Measurements from ENCODE around the gene CSTB.

Gene CSTB

GRCh38 chr21:43745772-43746517 is 30.2 kb downstream of the CSTB start:
- DNase-seq: no peak

- no peak for DNase-seq
Measured at GRCh38 chr21:43744725-43745124, 31.4 kb downstream of the CSTB start.

GRCh38 chr21:43743947-43744346 is 32.2 kb downstream of the CSTB start:
- DNase-seq: no peak

- DNase-seq: no peak
Measured at GRCh38 chr21:43741423-43742096, 34.5 kb downstream of the CSTB start.

GRCh38 chr21:43740497-43741156 is 35.5 kb downstream of the CSTB start:
- no peak for DNase-seq

- no peak for DNase-seq
Measured at GRCh38 chr21:43739621-43740435, 36.3 kb downstream of the CSTB start.

GRCh38 chr21:43737158-43737950 is 38.8 kb downstream of the CSTB start:
- no peak for DNase-seq

GRCh38 chr21:43736224-43736883 is 39.8 kb downstream of the CSTB start:
- no peak for DNase-seq

- DNase-seq: no peak
Measured at GRCh38 chr21:43735236-43736091, 40.6 kb downstream of the CSTB start.

GRCh38 chr21:43734928-43735229 is 41.2 kb downstream of the CSTB start:
- no peak for DNase-seq

- DNase-seq: no peak
Measured at GRCh38 chr21:43734131-43734927, 41.8 kb downstream of the CSTB start.

GRCh38 chr21:43733529-43734071 is 42.5 kb downstream of the CSTB start:
- DNase-seq: no peak

GRCh38 chr21:43733060-43733459 is 43.0 kb downstream of the CSTB start:
- peak; percentile 56 for DNase-seq

- DNase-seq: no peak
Measured at GRCh38 chr21:43731891-43732711, 44.0 kb downstream of the CSTB start.

GRCh38 chr21:43731476-43731875 is 44.6 kb downstream of the CSTB start:
- DNase-seq: no peak

GRCh38 chr21:43728467-43729390 is 47.4 kb downstream of the CSTB start:
- DNase-seq: peak; percentile 81

- DNase-seq: no peak
Measured at GRCh38 chr21:43728154-43728466, 48.0 kb downstream of the CSTB start.

Measured in central memory CD4-positive, alpha-beta T cell (primary cell).